ENCODE results near the gene GRIK4.

Gene GRIK4

GRCh38 chr11:120710354-120711131 lies 199.0 kb downstream of the GRIK4 start:
- TF ChIP-seq, protein P1, sequence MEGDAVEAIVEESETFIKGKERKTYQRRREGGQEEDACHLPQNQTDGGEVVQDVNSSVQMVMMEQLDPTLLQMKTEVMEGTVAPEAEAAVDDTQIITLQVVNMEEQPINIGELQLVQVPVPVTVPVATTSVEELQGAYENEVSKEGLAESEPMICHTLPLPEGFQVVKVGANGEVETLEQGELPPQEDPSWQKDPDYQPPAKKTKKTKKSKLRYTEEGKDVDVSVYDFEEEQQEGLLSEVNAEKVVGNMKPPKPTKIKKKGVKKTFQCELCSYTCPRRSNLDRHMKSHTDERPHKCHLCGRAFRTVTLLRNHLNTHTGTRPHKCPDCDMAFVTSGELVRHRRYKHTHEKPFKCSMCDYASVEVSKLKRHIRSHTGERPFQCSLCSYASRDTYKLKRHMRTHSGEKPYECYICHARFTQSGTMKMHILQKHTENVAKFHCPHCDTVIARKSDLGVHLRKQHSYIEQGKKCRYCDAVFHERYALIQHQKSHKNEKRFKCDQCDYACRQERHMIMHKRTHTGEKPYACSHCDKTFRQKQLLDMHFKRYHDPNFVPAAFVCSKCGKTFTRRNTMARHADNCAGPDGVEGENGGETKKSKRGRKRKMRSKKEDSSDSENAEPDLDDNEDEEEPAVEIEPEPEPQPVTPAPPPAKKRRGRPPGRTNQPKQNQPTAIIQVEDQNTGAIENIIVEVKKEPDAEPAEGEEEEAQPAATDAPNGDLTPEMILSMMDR (IDR thresholded peaks at IDR 0.05; ENCODE audit: low read length), result no peak
- TF ChIP-seq EZH2 (IDR thresholded peaks at IDR 0.05; ENCODE audit: borderline replicate concordance, low read length), result no peak
- H3K4me1 ChIP-seq (ENCODE audit: insufficient read depth, low read length, severe bottlenecking), result no peaks in the 10 kb centered on the region
- no peak overlapping the region for H3K4me2 ChIP-seq (ENCODE audit: low read length)
- H3K9me2 ChIP-seq (ENCODE audit: low read depth, low read length), result no peaks in the 10 kb centered on the region
- H3K4me3 ChIP-seq (ENCODE audit: low read depth, low read length, poor library complexity, severe bottlenecking), result no peak overlapping the region
- H3K27ac ChIP-seq (ENCODE audit: low read depth, low read length, poor library complexity, severe bottlenecking), result no peak overlapping the region
- H3K9ac ChIP-seq (ENCODE audit: low read length), result no peak overlapping the region
- no peaks in the 10 kb centered on the region for H4K20me1 ChIP-seq (ENCODE audit: insufficient read depth, low read length)
- no peak overlapping the region for H2AFZ ChIP-seq (ENCODE audit: low read length)
- no peaks in the 10 kb centered on the region for H3K79me2 ChIP-seq (ENCODE audit: insufficient read depth, low read length)
- H3F3A ChIP-seq (ENCODE audit: insufficient read depth, low read length), result no peaks in the 10 kb centered on the region
- H3K9me3 ChIP-seq (ENCODE audit: low read length), result no peaks in the 10 kb centered on the region
- no peaks in the 10 kb centered on the region for H3K27me3 ChIP-seq (ENCODE audit: insufficient read depth, low read length)
- H3K36me3 ChIP-seq (ENCODE audit: insufficient read depth, low read length), result no peaks in the 10 kb centered on the region

DNA sequence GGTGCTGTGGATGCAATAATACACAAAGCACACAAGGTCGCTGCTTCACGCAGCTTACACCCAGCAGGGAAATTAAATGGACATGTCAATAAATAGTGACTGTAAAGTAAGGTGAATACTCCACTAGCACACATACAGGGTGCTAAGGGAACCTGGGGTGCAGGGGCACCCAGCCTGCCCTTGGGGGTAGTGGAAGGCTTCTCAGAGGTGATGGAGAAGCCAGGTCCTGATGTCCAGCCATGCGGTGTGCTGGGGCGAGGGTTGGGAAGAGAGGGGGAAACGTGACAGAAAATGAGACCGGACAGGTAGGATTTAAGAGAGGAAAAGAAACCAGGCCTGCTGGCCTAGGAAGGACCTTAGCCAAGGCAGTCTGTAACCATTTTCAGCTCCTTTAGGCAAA lies 200.5 kb downstream of the GRIK4 start:
- Histone ChIP-seq H4K20me1 (ENCODE audit: insufficient read depth, low read length) (no peaks in the 10 kb centered on the region), H3F3A (ENCODE audit: insufficient read depth, low read length) (no peaks in the 10 kb centered on the region), H3K9ac (ENCODE audit: low read length) (no peak overlapping the region), H3K4me1 (ENCODE audit: insufficient read depth, low read length, severe bottlenecking) (no peaks in the 10 kb centered on the region), H3K79me2 (ENCODE audit: insufficient read depth, low read length) (no peaks in the 10 kb centered on the region), H3K27ac (ENCODE audit: low read depth, low read length, poor library complexity, severe bottlenecking) (no peak overlapping the region), H3K27me3 (ENCODE audit: insufficient read depth, low read length) (no peaks in the 10 kb centered on the region), H3K36me3 (ENCODE audit: insufficient read depth, low read length) (no peaks in the 10 kb centered on the region), H2AFZ (ENCODE audit: low read length) (no peak overlapping the region), H3K4me3 (ENCODE audit: low read depth, low read length, poor library complexity, severe bottlenecking) (no peak overlapping the region), H3K9me2 (ENCODE audit: low read depth, low read length) (no peaks in the 10 kb centered on the region), H3K4me2 (ENCODE audit: low read length) (no peak overlapping the region), H3K9me3 (ENCODE audit: low read length) (no peaks in the 10 kb centered on the region)
- TF ChIP-seq, protein P1 (IDR thresholded peaks at IDR 0.05; ENCODE audit: low read length), result no peak
- no peak for TF ChIP-seq EZH2 (IDR thresholded peaks at IDR 0.05; ENCODE audit: borderline replicate concordance, low read length)

DNA sequence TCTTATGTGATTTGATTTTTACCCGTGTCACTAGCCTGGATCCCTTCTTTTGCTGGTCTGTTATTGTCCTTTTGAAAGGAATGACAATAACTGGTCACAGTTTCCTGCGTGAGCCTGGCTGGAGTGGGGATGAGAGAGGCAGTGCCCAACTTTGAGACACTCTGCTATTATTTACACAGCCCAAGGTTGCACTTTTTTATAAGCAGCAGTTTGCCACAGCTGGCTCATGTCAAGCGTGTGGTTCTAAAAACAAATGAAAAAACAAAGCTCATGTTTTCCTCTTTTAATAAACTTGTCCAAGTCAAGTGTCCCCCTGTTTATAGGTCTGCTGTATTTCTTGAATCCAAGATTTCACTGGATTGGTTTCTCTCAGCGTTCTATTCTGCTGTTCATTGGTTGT lies 201.3 kb downstream of the GRIK4 start:
- no peaks in the 10 kb centered on the region for H3K9me3 ChIP-seq (ENCODE audit: low read length)

DNA sequence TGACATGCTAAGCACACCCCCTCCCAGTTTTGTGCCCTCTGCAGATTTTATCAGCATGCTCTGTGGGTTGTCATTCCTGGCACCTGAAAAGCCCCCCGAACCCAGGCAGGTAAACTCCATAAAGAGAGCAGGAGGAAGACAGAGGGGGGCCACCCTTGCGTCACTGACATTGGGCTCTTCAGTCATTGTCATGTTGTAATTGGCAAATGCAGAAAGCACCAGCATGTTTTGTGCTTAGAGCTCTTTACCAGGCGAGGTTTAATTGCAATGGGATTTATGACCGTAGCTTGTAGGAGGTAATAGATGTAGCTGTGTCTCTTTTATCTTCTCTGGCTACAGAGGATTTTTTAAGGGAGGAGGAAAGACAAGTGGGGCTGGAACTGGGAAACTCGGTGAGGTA lies 201.7 kb downstream of the GRIK4 start:
- no peak for TF ChIP-seq EZH2 (IDR thresholded peaks at IDR 0.05; ENCODE audit: borderline replicate concordance, low read length)
- TF ChIP-seq, protein P1 (IDR thresholded peaks at IDR 0.05; ENCODE audit: low read length), result no peak

More for the DNA sequence above, 201.3 kb downstream of the GRIK4 start:
- Histone ChIP-seq H3K36me3 (ENCODE audit: insufficient read depth, low read length) (no peaks in the 10 kb centered on the region), H2AFZ (ENCODE audit: low read length) (no peak overlapping the region), H4K20me1 (ENCODE audit: insufficient read depth, low read length) (no peaks in the 10 kb centered on the region), H3K27me3 (ENCODE audit: insufficient read depth, low read length) (no peaks in the 10 kb centered on the region), H3K4me1 (ENCODE audit: insufficient read depth, low read length, severe bottlenecking) (no peaks in the 10 kb centered on the region), H3K4me2 (ENCODE audit: low read length) (no peak overlapping the region), H3K4me3 (ENCODE audit: low read depth, low read length, poor library complexity, severe bottlenecking) (no peak overlapping the region), H3K27ac (ENCODE audit: low read depth, low read length, poor library complexity, severe bottlenecking) (no peak overlapping the region), H3K9me2 (ENCODE audit: low read depth, low read length) (no peaks in the 10 kb centered on the region), H3K9ac (ENCODE audit: low read length) (no peak overlapping the region), H3F3A (ENCODE audit: insufficient read depth, low read length) (no peaks in the 10 kb centered on the region), H3K79me2 (ENCODE audit: insufficient read depth, low read length) (no peaks in the 10 kb centered on the region)
- TF ChIP-seq EZH2 (IDR thresholded peaks at IDR 0.05; ENCODE audit: borderline replicate concordance, low read length), result no peak

More for the DNA sequence above, 201.7 kb downstream of the GRIK4 start:
- no peaks in the 10 kb centered on the region for H3K79me2 ChIP-seq (ENCODE audit: insufficient read depth, low read length)
- no peak overlapping the region for H2AFZ ChIP-seq (ENCODE audit: low read length)
- H3K9me2 ChIP-seq (ENCODE audit: low read depth, low read length), result no peaks in the 10 kb centered on the region
- no peak overlapping the region for H3K9ac ChIP-seq (ENCODE audit: low read length)
- H3K36me3 ChIP-seq (ENCODE audit: insufficient read depth, low read length), result no peaks in the 10 kb centered on the region
- H3K4me3 ChIP-seq (ENCODE audit: low read depth, low read length, poor library complexity, severe bottlenecking), result no peak overlapping the region
- no peaks in the 10 kb centered on the region for H3K9me3 ChIP-seq (ENCODE audit: low read length)
- H4K20me1 ChIP-seq (ENCODE audit: insufficient read depth, low read length), result no peaks in the 10 kb centered on the region
- H3F3A ChIP-seq (ENCODE audit: insufficient read depth, low read length), result no peaks in the 10 kb centered on the region
- no peaks in the 10 kb centered on the region for H3K4me1 ChIP-seq (ENCODE audit: insufficient read depth, low read length, severe bottlenecking)
- no peak overlapping the region for H3K4me2 ChIP-seq (ENCODE audit: low read length)
- H3K27ac ChIP-seq (ENCODE audit: low read depth, low read length, poor library complexity, severe bottlenecking), result no peak overlapping the region
- H3K27me3 ChIP-seq (ENCODE audit: insufficient read depth, low read length), result no peaks in the 10 kb centered on the region

Measured in OCI-LY1 (cell line).